Mesenchymal stem cell (in vitro differentiated cells and primary cell): ENCODE measurements around the gene FMN2.
A peak's percentile ranks its signal among the peaks of the same experiment; 100 is the strongest.

ENCODE experiments used
- DNase-seq: peaks from one replicate; pipeline ENCODE4 v3.0.0-alpha.2; 2013
- H2AFZ ChIP-seq: one replicate; pipeline ENCODE4 v1.6.1; 2013; ENCODE audit warnings: low read depth, mild to moderate bottlenecking, control low read depth, inconsistent platforms, low read length, moderate library complexity
- H2AK5ac ChIP-seq: 2 replicates; pipeline ENCODE4 v1.6.1; 2013; ENCODE audit warnings: low read length, moderate library complexity, mild to moderate bottlenecking, inconsistent platforms; ENCODE audit not compliant: severe bottlenecking
- H2BK120ac ChIP-seq: one replicate; pipeline ENCODE4 v1.6.1; 2013; ENCODE audit warnings: low read depth, mild to moderate bottlenecking, inconsistent platforms, low read length, moderate library complexity
- H2BK12ac ChIP-seq, 2 experiments: one replicate each; pipeline ENCODE4 v1.6.1; 2013; ENCODE audit warnings: inconsistent platforms in 2 of 2, low read length in 2 of 2, mild to moderate bottlenecking in 2 of 2, moderate library complexity in 2 of 2, control low read depth in 1 of 2
- H2BK15ac ChIP-seq: one replicate; pipeline ENCODE4 v1.6.1; 2013; ENCODE audit warnings: mild to moderate bottlenecking, low read depth, inconsistent platforms; ENCODE audit not compliant: poor library complexity, severe bottlenecking
- H2BK5ac ChIP-seq: 2 replicates; pipeline ENCODE4 v1.6.1; 2013; ENCODE audit warnings: low read depth, mild to moderate bottlenecking, low read length, control low read depth, inconsistent platforms; ENCODE audit not compliant: poor library complexity, severe bottlenecking
- H3K14ac ChIP-seq, 2 experiments: one replicate each; pipeline ENCODE4 v1.6.1; 2013; ENCODE audit warnings: inconsistent platforms in 2 of 2, low read length in 2 of 2, control low read depth in 1 of 2, mild to moderate bottlenecking in 1 of 2, moderate library complexity in 1 of 2
- H3K18ac ChIP-seq, 2 experiments: one replicate each; pipeline ENCODE4 v1.6.1; 2013; ENCODE audit warnings: inconsistent platforms in 2 of 2, low read length in 2 of 2, control low read depth in 1 of 2, low read depth in 1 of 2, mild to moderate bottlenecking in 1 of 2
- H3K23ac ChIP-seq, 2 experiments: one replicate each; pipeline ENCODE4 v1.6.1; 2013; ENCODE audit warnings: inconsistent platforms in 2 of 2, low read length in 2 of 2, mild to moderate bottlenecking in 2 of 2, moderate library complexity in 2 of 2, control low read depth in 1 of 2
- H3K27ac ChIP-seq: 2 replicates; pipeline ENCODE4 v1.5.1; 2013; ENCODE audit warnings: mild to moderate bottlenecking, moderate library complexity, low read length, control low read depth, inconsistent platforms; ENCODE audit not compliant: poor library complexity, severe bottlenecking
- H3K27me3 ChIP-seq, 2 experiments: 2 replicates each; pipeline versions ENCODE4 v1.6.1 to v1.7.0; 2013; ENCODE audit warnings: low read length in 2 of 2, mild to moderate bottlenecking in 2 of 2, moderate library complexity in 2 of 2, control low read depth in 1 of 2, inconsistent platforms in 1 of 2; ENCODE audit not compliant: control insufficient read depth in 1 of 2, insufficient read depth in 1 of 2
- H3K36me3 ChIP-seq, 2 experiments: 2 replicates each; pipeline versions ENCODE4 v1.6.1 to v1.7.0; 2013; ENCODE audit warnings: low read length in 2 of 2, control low read depth in 1 of 2, inconsistent platforms in 1 of 2, low read depth in 1 of 2, mild to moderate bottlenecking in 1 of 2; ENCODE audit not compliant: insufficient read depth in 2 of 2, control insufficient read depth in 1 of 2
- H3K4ac ChIP-seq, 2 experiments: one replicate each; pipeline ENCODE4 v1.6.1; 2013; ENCODE audit warnings: inconsistent platforms in 2 of 2, low read length in 2 of 2, mild to moderate bottlenecking in 2 of 2, moderate library complexity in 2 of 2, control low read depth in 1 of 2, low read depth in 1 of 2
- H3K4me1 ChIP-seq: 2 replicates; pipeline ENCODE4 v1.6.1; 2013; ENCODE audit warnings: low read depth, low read length, control low read depth; ENCODE audit not compliant: control insufficient read depth, insufficient read depth
- H3K4me2 ChIP-seq: 2 replicates; pipeline ENCODE4 v1.6.1; 2013; ENCODE audit warnings: low read length, mild to moderate bottlenecking, inconsistent platforms; ENCODE audit not compliant: poor library complexity, severe bottlenecking
- H3K4me3 ChIP-seq, 2 experiments: 2 replicates each; pipeline versions ENCODE4 v1.5.1 to v1.7.0; 2013; ENCODE audit warnings: low read length in 2 of 2, mild to moderate bottlenecking in 2 of 2, control low read depth in 1 of 2, low read depth in 1 of 2; ENCODE audit not compliant: insufficient read depth in 1 of 2
- H3K79me1 ChIP-seq: replicated peaks from 2 replicates; pipeline ENCODE4 v1.6.1; 2013; ENCODE audit warnings: mild to moderate bottlenecking, control low read depth, low read length, inconsistent platforms; ENCODE audit not compliant: poor library complexity, severe bottlenecking
- H3K9ac ChIP-seq: 2 replicates; pipeline ENCODE4 v1.7.0; 2013; ENCODE audit warnings: mild to moderate bottlenecking, low read length, moderate library complexity
- H3K9me3 ChIP-seq: 2 replicates; pipeline ENCODE4 v1.7.0; 2013; ENCODE audit warnings: mild to moderate bottlenecking, low read length; ENCODE audit not compliant: control insufficient read depth
- H4K8ac ChIP-seq: one replicate; pipeline ENCODE4 v1.6.1; 2013; ENCODE audit warnings: inconsistent platforms, mild to moderate bottlenecking, low read length, moderate library complexity
- H4K91ac ChIP-seq: one replicate; pipeline ENCODE4 v1.6.1; 2013; ENCODE audit warnings: mild to moderate bottlenecking, low read length, inconsistent platforms
- WGBS: methylation state at CpG from one replicate; pipeline ENCODE4 v1.1.7; 2013; ENCODE audit warnings: mixed read lengths; 5-methylcytosine and 5-hydroxymethylcytosine counted together

The FMN2 gene

GRCh38 chr1:240134113-240134512, 42.4 kb downstream of the FMN2 start:
- no peak overlapping the region for H2AK5ac ChIP-seq
- H2BK120ac ChIP-seq = no peak overlapping the region
- H2BK15ac ChIP-seq = no peak overlapping the region
- no peak overlapping the region for H3K14ac ChIP-seq
- peaks cover 23% of the 10 kb centered on the region for H3K79me1 ChIP-seq
- H4K8ac ChIP-seq = no peak overlapping the region
- no peak overlapping the region for H2BK12ac ChIP-seq
- no peak overlapping the region for H3K18ac ChIP-seq
- H3K36me3 ChIP-seq = peaks cover 0 to 3% of the 10 kb centered on the region in 2 experiments
- no peak overlapping the region for H4K91ac ChIP-seq
- no peak overlapping the region for H3K23ac ChIP-seq
- WGBS = 94% methylated on average over 1 of the region's 1 CpG
- no peak overlapping the region for H3K9ac ChIP-seq
- no peak for DNase-seq
- no peaks in the 10 kb centered on the region for H3K27me3 ChIP-seq
- no peaks in the 10 kb centered on the region for H3K9me3 ChIP-seq
- no peak overlapping the region for H3K4me3 ChIP-seq
- H3K4me1 ChIP-seq = peaks cover 2% of the 10 kb centered on the region
- no peak overlapping the region for H3K27ac ChIP-seq
- no peak overlapping the region for H2BK5ac ChIP-seq
- H2AFZ ChIP-seq = no peak overlapping the region
- H3K4ac ChIP-seq = no peak overlapping the region
- H3K4me2 ChIP-seq = no peak overlapping the region

GRCh38 chr1:240134596-240134995, 42.9 kb downstream of the FMN2 start:
- Histone ChIP-seq H4K91ac (no peak overlapping the region), H3K9ac (no peak overlapping the region), H3K4me3 (no peak overlapping the region), H2BK120ac (no peak overlapping the region), H3K4me2 (no peak overlapping the region), H2AK5ac (no peak overlapping the region), H2BK5ac (no peak overlapping the region), H3K27me3 (no peaks in the 10 kb centered on the region), H2AFZ (no peak overlapping the region), H3K9me3 (no peaks in the 10 kb centered on the region), H4K8ac (peak overlapping the region; percentile 2), H3K4ac (no peak overlapping the region), H3K36me3 (peaks cover 0 to 3% of the 10 kb centered on the region in 2 experiments), H3K23ac (no peak overlapping the region), H2BK15ac (no peak overlapping the region), H3K4me1 (peaks cover 2% of the 10 kb centered on the region), H2BK12ac (no peak overlapping the region), H3K79me1 (peaks cover 24% of the 10 kb centered on the region), H3K18ac (no peak overlapping the region), H3K14ac (no peak overlapping the region), H3K27ac (no peak overlapping the region)
- WGBS = 93% methylated on average over 2 of the region's 2 CpGs
- no peak for DNase-seq

- Histone ChIP-seq H3K4ac (no peak overlapping the region), H3K9me3 (no peaks in the 10 kb centered on the region), H3K4me1 (peaks cover 2% of the 10 kb centered on the region), H3K18ac (no peak overlapping the region), H2BK15ac (no peak overlapping the region), H3K36me3 (peaks cover 0 to 3% of the 10 kb centered on the region in 2 experiments), H4K8ac (no peak overlapping the region), H3K27me3 (no peaks in the 10 kb centered on the region), H2BK5ac (no peak overlapping the region), H2AK5ac (no peak overlapping the region), H3K23ac (no peak overlapping the region), H2AFZ (no peak overlapping the region), H3K27ac (no peak overlapping the region), H3K14ac (no peak overlapping the region), H2BK120ac (no peak overlapping the region), H4K91ac (no peak overlapping the region), H3K4me2 (no peak overlapping the region), H3K4me3 (no peak overlapping the region), H3K9ac (no peak overlapping the region), H3K79me1 (peaks cover 22% of the 10 kb centered on the region), H2BK12ac (no peak overlapping the region)
- 90% methylated on average over 2 of the region's 3 CpGs for WGBS
- DNase-seq = no peak
Observed at GRCh38 chr1:240136402-240136801, 44.7 kb downstream of the FMN2 start.

GRCh38 chr1:240138867-240139266, 47.2 kb downstream of the FMN2 start:
- Histone ChIP-seq H3K36me3 (peaks cover 0 to 14% of the 10 kb centered on the region in 2 experiments), H4K91ac (no peak overlapping the region)
- WGBS = 50% methylated on average over 4 of the region's 4 CpGs

More at GRCh38 chr1:240138867-240139266, 47.2 kb downstream of the FMN2 start:
- H3K4me2 ChIP-seq = no peak overlapping the region
- H3K23ac ChIP-seq = no peak overlapping the region
- no peak overlapping the region for H2BK5ac ChIP-seq
- H3K4me1 ChIP-seq = peaks cover 2% of the 10 kb centered on the region
- peaks cover 16% of the 10 kb centered on the region for H3K79me1 ChIP-seq
- H3K4me3 ChIP-seq = no peak overlapping the region
- no peak overlapping the region for H4K8ac ChIP-seq
- H3K27ac ChIP-seq = no peak overlapping the region
- H3K14ac ChIP-seq = no peak overlapping the region
- H2AFZ ChIP-seq = no peak overlapping the region
- no peaks in the 10 kb centered on the region for H3K9me3 ChIP-seq
- no peak overlapping the region for H2BK15ac ChIP-seq
- DNase-seq = no peak
- no peak overlapping the region for H3K18ac ChIP-seq
- no peaks in the 10 kb centered on the region for H3K27me3 ChIP-seq
- H3K9ac ChIP-seq = no peak overlapping the region
- no peak overlapping the region for H2BK12ac ChIP-seq
- H2BK120ac ChIP-seq = no peak overlapping the region
- no peak overlapping the region for H2AK5ac ChIP-seq
- H3K4ac ChIP-seq = no peak overlapping the region
